Measurements from ENCODE around the gene SSBP3.

- TF ChIP-seq, protein P1, sequence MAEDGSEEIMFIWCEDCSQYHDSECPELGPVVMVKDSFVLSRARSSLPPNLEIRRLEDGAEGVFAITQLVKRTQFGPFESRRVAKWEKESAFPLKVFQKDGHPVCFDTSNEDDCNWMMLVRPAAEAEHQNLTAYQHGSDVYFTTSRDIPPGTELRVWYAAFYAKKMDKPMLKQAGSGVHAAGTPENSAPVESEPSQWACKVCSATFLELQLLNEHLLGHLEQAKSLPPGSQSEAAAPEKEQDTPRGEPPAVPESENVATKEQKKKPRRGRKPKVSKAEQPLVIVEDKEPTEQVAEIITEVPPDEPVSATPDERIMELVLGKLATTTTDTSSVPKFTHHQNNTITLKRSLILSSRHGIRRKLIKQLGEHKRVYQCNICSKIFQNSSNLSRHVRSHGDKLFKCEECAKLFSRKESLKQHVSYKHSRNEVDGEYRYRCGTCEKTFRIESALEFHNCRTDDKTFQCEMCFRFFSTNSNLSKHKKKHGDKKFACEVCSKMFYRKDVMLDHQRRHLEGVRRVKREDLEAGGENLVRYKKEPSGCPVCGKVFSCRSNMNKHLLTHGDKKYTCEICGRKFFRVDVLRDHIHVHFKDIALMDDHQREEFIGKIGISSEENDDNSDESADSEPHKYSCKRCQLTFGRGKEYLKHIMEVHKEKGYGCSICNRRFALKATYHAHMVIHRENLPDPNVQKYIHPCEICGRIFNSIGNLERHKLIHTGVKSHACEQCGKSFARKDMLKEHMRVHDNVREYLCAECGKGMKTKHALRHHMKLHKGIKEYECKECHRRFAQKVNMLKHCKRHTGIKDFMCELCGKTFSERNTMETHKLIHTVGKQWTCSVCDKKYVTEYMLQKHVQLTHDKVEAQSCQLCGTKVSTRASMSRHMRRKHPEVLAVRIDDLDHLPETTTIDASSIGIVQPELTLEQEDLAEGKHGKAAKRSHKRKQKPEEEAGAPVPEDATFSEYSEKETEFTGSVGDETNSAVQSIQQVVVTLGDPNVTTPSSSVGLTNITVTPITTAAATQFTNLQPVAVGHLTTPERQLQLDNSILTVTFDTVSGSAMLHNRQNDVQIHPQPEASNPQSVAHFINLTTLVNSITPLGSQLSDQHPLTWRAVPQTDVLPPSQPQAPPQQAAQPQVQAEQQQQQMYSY (CRISPR knock-in tag; IDR thresholded peaks at IDR 0.05), result no peak
- no peak for TF ChIP-seq CREB1 (CRISPR knock-in tag; IDR thresholded peaks at IDR 0.05)
- TF ChIP-seq CTCF (IDR thresholded peaks at IDR 0.05), result no peak
- TF ChIP-seq TEAD4 (CRISPR knock-in tag; IDR thresholded peaks at IDR 0.05), result no peak
- TF ChIP-seq, protein P2, sequence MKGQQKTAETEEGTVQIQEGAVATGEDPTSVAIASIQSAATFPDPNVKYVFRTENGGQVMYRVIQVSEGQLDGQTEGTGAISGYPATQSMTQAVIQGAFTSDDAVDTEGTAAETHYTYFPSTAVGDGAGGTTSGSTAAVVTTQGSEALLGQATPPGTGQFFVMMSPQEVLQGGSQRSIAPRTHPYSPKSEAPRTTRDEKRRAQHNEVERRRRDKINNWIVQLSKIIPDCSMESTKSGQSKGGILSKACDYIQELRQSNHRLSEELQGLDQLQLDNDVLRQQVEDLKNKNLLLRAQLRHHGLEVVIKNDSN (CRISPR knock-in tag; IDR thresholded peaks at IDR 0.05), result no peak
- TF ChIP-seq CREM (CRISPR knock-in tag; IDR thresholded peaks at IDR 0.05), result no peak
- no peak for TF ChIP-seq FOXJ3 (CRISPR knock-in tag; IDR thresholded peaks at IDR 0.05; ENCODE audit: borderline replicate concordance)
- TF ChIP-seq, protein P3, sequence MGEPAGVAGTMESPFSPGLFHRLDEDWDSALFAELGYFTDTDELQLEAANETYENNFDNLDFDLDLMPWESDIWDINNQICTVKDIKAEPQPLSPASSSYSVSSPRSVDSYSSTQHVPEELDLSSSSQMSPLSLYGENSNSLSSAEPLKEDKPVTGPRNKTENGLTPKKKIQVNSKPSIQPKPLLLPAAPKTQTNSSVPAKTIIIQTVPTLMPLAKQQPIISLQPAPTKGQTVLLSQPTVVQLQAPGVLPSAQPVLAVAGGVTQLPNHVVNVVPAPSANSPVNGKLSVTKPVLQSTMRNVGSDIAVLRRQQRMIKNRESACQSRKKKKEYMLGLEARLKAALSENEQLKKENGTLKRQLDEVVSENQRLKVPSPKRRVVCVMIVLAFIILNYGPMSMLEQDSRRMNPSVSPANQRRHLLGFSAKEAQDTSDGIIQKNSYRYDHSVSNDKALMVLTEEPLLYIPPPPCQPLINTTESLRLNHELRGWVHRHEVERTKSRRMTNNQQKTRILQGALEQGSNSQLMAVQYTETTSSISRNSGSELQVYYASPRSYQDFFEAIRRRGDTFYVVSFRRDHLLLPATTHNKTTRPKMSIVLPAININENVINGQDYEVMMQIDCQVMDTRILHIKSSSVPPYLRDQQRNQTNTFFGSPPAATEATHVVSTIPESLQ (CRISPR knock-in tag; IDR thresholded peaks at IDR 0.05), result no peak
These were observed 41.6 kb downstream of the SSBP3 start for GRCh38 chr1:54364582-54364981.

All from WTC11 (cell line).